CD4-positive, alpha-beta T cell (primary cell): ENCODE results near the gene GALNT18. TPM values are rescaled to one million over a fixed set of nuclear protein-coding genes. Genes with fewer than 3 reads are reported as not detected.

Experiments used
- ATAC-seq: fragments of 200-7000 bp; cut with Tn5 transposase; one replicate; pipeline ENCODE4 v1.10.0; 2022; ENCODE audit warnings: mild to moderate bottlenecking; ENCODE audit not compliant: poor library complexity
- CTCF ChIA-PET: fragments of 350-600 bp; sonication (Branson Sonifier 250); formaldehyde crosslinking; loops from one replicate; lab custom pipeline; 2021; ENCODE audit warnings: antibody characterized with exemption, inconsistent platforms; lab: Charles Lee
- POLR2A ChIA-PET: fragments of 350-600 bp; sonication (Branson Sonifier 250); formaldehyde crosslinking; loops from one replicate; lab custom pipeline; 2021; ENCODE audit warnings: antibody characterized with exemption, inconsistent platforms; lab: Charles Lee
- DNase-seq, 14 experiments: peaks; one replicate each; pipeline ENCODE4 v3.0.0-alpha.2; 2013 to 2020; ENCODE audit warnings: mixed read lengths in 2 of 14
- H3K27ac ChIP-seq, 2 donors: one replicate each; pipeline versions ENCODE4 v1.5.1 to v1.7.0; 2013; ENCODE audit warnings: low read length in 2 of 2, low read depth in 1 of 2, mild to moderate bottlenecking in 1 of 2
- H3K27me3 ChIP-seq, 2 experiments: 1 replicate in 1 of 2; 2 replicates in 1 of 2; pipeline versions ENCODE4 v1.6.1 to v1.7.0; 2013; ENCODE audit warnings: low read length in 2 of 2, control low read depth in 1 of 2, mild to moderate bottlenecking in 1 of 2, moderate library complexity in 1 of 2; ENCODE audit not compliant: insufficient read depth in 2 of 2, control insufficient read depth in 1 of 2
- H3K36me3 ChIP-seq: one replicate; pipeline ENCODE4 v1.6.1; 2013; ENCODE audit warnings: low read length, control low read depth; ENCODE audit not compliant: insufficient read depth
- H3K4me1 ChIP-seq: one replicate; pipeline ENCODE4 v1.6.1; 2013; ENCODE audit warnings: low read length, control low read depth; ENCODE audit not compliant: insufficient read depth
- H3K4me3 ChIP-seq: one replicate; pipeline ENCODE4 v1.5.1; 2013; ENCODE audit warnings: mild to moderate bottlenecking, low read length, moderate library complexity
- H3K9me3 ChIP-seq, 2 experiments: 1 replicate in 1 of 2; 2 replicates in 1 of 2; pipeline versions ENCODE4 v1.6.1 to v1.7.0; 2013; ENCODE audit warnings: low read length in 2 of 2, mild to moderate bottlenecking in 2 of 2, control low read depth in 1 of 2, moderate library complexity in 1 of 2; ENCODE audit not compliant: control insufficient read depth in 1 of 2, insufficient read depth in 1 of 2
- H3K27ac Mint-ChIP-seq: one replicate; pipeline ENCODE4 v1.8.0; 2020; ENCODE audit warnings: mixed read lengths
- H3K27me3 Mint-ChIP-seq: one replicate; pipeline ENCODE4 v1.8.0; 2021; ENCODE audit warnings: mixed read lengths
- H3K36me3 Mint-ChIP-seq: one replicate; pipeline ENCODE4 v1.8.0; 2021; ENCODE audit warnings: low read depth, mixed read lengths
- H3K4me1 Mint-ChIP-seq: one replicate; pipeline ENCODE4 v1.8.0; 2021; ENCODE audit warnings: low read depth, mixed read lengths
- H3K4me3 Mint-ChIP-seq: one replicate; pipeline ENCODE4 v1.8.0; 2020; ENCODE audit warnings: mild to moderate bottlenecking, mixed read lengths
- H3K9me3 Mint-ChIP-seq: one replicate; pipeline ENCODE4 v1.8.0; 2020; ENCODE audit warnings: mixed read lengths
- CTCF ChIP-seq: fragments of 200-600 bp; IDR thresholded peaks from one replicate; pipeline ENCODE4 v1.8.0; 2022; ENCODE audit warnings: antibody characterized with exemption, mild to moderate bottlenecking
- intact Hi-C, 2 experiments: fragments of 100-400 bp; cut with DNase I in 1 of 2; cut with micrococcal nuclease in 1 of 2; formaldehyde crosslinking; loops; one replicate each; pipeline versions ENCODE4 v1.15.1 to v1.9.0; 2023 to 2025; cut with DNase I, micrococcal nuclease
- total RNA-seq, 174 experiments: library from RNA in 2 of 174; stranded (reverse) in 2 of 174; gene quantifications; one replicate each; pipeline ENCODE4 v1.2.3 and lab custom pipeline; 2021 to 2026

Gene GALNT18
- total RNA-seq, 2 experiments from 2014 or later, result 0.08 TPM; not detected in 1

DNA sequence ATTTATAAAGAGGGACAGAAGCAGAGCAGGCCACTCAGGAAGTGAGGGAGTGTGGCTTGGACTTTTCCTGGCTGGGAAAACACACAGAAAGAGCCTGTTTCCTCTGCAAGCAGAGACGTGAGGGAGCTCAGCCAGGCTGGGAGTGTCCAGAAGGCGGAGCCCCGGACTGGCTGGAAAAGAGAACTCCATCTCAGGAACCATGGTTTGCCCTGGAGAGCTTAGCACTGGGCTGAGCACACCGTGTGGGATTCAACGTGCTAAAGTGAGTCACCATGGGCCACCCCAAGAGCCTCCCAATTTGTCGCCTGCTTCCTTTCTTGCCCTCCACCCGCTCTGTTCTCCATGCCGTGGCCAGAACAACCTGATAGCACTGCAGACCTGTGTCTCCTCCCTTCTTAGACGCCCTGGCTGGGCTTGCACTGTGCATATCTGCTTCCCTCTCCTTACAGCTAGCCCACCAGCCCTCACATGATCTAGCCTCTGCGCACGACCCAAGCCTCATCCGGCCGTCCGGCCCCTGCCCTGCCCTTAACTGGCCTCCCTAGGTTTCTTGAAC lies 51.8 kb downstream of the GALNT18 start:
- H3K27me3 ChIP-seq, result no peaks in the 10 kb centered on the region
- H3K27me3 Mint-ChIP-seq, result peaks cover 8% of the 10 kb centered on the region
- no peak for ATAC-seq
- intact Hi-C loops, result no loop called here
- no peaks in the 10 kb centered on the region for H3K36me3 Mint-ChIP-seq
- H3K4me3 ChIP-seq, result no peak overlapping the region
- no peak overlapping the region for H3K4me3 Mint-ChIP-seq
- H3K27ac Mint-ChIP-seq, result no peak overlapping the region
- no peak for DNase-seq
- ChIA-PET POLR2A (no interaction called here), CTCF (no interaction called here)
- H3K9me3 Mint-ChIP-seq, result no peaks in the 10 kb centered on the region
- H3K27ac ChIP-seq, result no peak overlapping the region
- H3K4me1 Mint-ChIP-seq, result no peaks in the 10 kb centered on the region
- H3K4me1 ChIP-seq, result no peaks in the 10 kb centered on the region
- no peak for TF ChIP-seq CTCF
- no peaks in the 10 kb centered on the region for H3K36me3 ChIP-seq
- peaks cover 0 to 4% of the 10 kb centered on the region in 2 experiments for H3K9me3 ChIP-seq

- TF ChIP-seq CTCF, result no peak
- Histone ChIP-seq H3K4me1 (no peaks in the 10 kb centered on the region), H3K4me3 (no peak overlapping the region), H3K27me3 (no peaks in the 10 kb centered on the region), H3K9me3 (peaks cover 0 to 3% of the 10 kb centered on the region in 2 experiments), H3K27ac (no peak overlapping the region), H3K36me3 (no peaks in the 10 kb centered on the region)
- Mint-ChIP-seq H3K36me3 (no peaks in the 10 kb centered on the region), H3K4me1 (no peaks in the 10 kb centered on the region), H3K27ac (no peak overlapping the region), H3K4me3 (no peak overlapping the region), H3K27me3 (peaks cover 8% of the 10 kb centered on the region), H3K9me3 (no peaks in the 10 kb centered on the region)
- ATAC-seq, result no peak
- intact Hi-C loops, result no loop called here
- CTCF ChIA-PET, result no interaction called here
- no peak for DNase-seq
- POLR2A ChIA-PET, result no interaction called here
Measured at GRCh38 chr11:11568651-11569229, 53.1 kb downstream of the GALNT18 start.

DNA sequence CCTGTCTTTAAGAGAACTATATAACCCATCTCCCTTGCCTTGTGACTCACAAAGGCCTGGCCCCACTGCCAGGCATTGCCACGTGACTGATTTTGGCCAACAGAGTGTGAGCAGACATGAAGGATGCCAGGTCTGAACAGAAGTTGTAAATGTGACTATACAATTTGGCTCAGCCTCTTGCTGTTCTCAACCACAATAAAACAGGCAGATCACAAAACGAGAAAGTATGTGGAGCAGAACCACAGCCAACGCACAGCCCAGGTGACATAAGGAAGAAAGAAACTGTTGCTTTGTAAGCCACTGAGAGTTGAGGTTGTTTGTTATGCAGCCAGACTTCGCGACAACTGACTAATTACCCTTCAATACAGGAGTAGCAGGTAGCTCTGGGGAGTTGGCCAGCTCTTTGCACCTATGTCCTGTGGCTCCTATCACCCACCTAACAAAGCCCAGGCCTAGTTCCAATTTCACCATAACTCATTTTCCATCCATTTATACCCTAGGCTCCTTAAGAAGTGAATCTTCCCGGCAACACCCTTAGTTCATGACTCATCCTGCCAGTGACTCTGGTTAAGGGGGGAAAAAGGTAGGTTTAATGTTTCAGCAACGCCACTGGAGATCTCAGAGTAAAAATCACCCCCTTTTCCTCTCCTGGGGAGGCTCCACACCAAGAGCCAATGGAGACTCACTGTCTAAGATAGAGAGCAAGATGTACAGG lies 53.7 kb downstream of the GALNT18 start:
- H3K36me3 ChIP-seq, result no peaks in the 10 kb centered on the region
- Mint-ChIP-seq H3K4me1 (no peaks in the 10 kb centered on the region), H3K27me3 (peaks cover 8% of the 10 kb centered on the region), H3K36me3 (no peaks in the 10 kb centered on the region), H3K4me3 (no peak overlapping the region), H3K9me3 (no peaks in the 10 kb centered on the region), H3K27ac (no peak overlapping the region)
- no peaks in the 10 kb centered on the region for H3K27me3 ChIP-seq
- DNase-seq (no peak), ATAC-seq (no peak)
- ChIA-PET POLR2A (interaction anchor here (0.7 kb wide), 1 partner anchor 231 kb away, joined by 3 read pairs; no protein-coding TSS in a partner anchor), CTCF (no interaction called here)
- no peak overlapping the region for H3K27ac ChIP-seq
- H3K4me1 ChIP-seq, result no peaks in the 10 kb centered on the region
- no peak overlapping the region for H3K4me3 ChIP-seq
- peaks cover 0 to 3% of the 10 kb centered on the region in 2 experiments for H3K9me3 ChIP-seq
- intact Hi-C loops, result no loop called here
- no peak for TF ChIP-seq CTCF
